Sciatic nerve (tissue), 2 donors: Measurements from ENCODE around the gene ACTR3C. TPM values are rescaled to one million over a fixed set of nuclear protein-coding genes. Genes with fewer than 3 reads are reported as not detected.
"Not testable (repeated sequence)": the region's sequence is repeated elsewhere in the genome, so short reads cannot be mapped to it uniquely, and the experiment has no call there.

Source experiments
- ATAC-seq: fragments of 200-7000 bp; cut with Tn5 transposase; one replicate; pipeline ENCODE4 v1.9.1; 2020; ENCODE audit warnings: mild to moderate bottlenecking, moderate library complexity
- DNase-seq: peaks from one replicate; pipeline ENCODE4 v3.0.0-alpha.2; 2020; ENCODE audit warnings: low spot score
- intact Hi-C: fragments of 100-400 bp; cut with DNase I; formaldehyde crosslinking; loops from one replicate; pipeline ENCODE4 v1.14.2; 2022
- total RNA-seq: library from RNA; stranded (reverse); fragmentation: NEBNext Ultra II Directional; extraction: Animal tissue kit (Norgen Biotek cat#: 25700); gene quantifications from one replicate; pipeline ENCODE4 v1.2.1, GENCODE V29; 2021
- donor health status: DM: no; HTN: no; CAD: no.
- donor health status: DM: no; HTN: no; CAD: no.

Gene ACTR3C
- total RNA-seq, 1 donor from 2014 or later = 3.3 TPM

DNA sequence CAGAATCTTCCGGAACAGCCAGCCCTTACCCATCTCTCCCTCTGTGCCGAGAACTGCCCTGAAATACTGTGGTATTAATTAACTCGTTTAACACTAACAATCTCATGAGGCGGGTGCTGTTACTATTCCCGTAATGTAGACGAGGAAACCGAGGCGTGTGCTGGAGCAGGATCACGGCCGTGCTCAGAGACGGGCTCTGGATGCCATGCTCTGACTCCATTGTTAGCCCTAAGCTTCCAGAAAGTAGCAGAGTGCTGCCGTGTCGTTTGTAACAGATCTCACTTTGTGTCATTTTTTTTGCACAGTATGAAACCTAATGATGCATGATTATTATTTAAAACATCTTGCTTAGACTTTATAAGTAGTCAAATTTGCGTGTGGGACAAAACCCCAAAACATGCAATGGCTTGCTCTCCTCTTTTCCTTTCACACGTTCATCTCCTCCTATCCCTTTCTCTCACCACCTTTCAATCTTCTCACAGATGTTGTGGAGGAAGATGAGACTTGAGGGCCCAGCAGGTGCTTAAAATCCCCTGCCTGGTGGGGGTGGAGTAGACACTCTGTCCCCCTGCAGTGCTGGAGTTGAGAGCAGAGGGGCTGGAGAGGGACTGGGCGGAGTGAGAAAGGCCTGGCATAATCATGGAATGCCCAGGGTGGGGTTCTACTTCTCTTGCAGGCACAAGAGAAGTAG lies 482 bp upstream of the ACTR3C start:
- intact Hi-C loops = no loop called here
- DNase-seq (no peak), ATAC-seq (peak; percentile 29)

DNA sequence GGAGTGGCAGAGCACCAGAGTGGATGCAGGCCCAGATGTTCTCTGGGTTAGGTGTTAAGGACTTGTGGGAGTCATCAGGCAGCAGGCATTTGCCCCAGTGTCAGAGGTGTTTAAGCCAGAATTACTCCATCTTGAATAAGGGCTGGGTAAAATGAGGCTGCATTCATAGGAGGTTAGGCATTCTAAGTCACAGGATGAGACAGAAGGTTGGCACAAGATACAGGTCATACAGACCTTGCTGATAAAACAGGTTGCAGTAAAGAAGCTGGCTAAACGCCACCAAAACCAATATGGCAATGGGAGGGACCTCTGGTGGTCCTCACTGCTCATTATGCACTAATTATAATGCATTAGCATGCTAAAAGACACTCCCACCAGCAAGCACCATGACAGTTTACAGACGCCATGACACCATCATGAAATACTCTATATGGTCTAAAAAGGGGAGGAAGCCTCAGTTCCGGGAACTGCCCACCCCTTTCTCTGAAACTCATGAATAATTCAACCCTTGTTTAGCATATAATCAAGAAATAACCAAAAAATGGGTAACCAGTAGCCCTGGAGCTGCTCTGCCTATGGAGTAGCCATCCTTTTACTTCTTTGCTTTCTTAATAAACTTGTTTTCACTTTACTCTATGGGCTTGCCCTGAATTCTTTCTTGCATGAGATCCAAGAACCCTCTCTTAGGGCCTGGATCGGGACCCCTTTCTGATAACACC lies 1.1 kb downstream of the ACTR3C start:
- ATAC-seq (no peak), DNase-seq (no peak)
- intact Hi-C loops = no loop called here

DNA sequence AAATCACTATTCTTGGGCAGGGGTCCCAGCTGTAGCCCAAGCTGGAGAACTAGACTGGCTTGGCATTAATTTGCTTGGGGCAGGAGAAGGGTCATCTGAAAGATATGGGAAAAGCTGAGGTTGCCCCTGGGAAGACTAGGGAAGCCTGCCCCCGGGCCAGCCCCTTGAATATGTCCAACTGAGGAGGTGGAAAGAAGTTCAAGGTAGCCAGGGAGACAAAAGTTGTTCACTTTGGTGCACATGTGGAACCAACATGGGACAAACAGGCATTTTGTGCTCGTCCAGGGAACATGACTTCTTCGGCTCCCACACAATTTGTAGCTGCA lies 1.6 kb downstream of the ACTR3C start:
- DNase-seq = no peak

DNA sequence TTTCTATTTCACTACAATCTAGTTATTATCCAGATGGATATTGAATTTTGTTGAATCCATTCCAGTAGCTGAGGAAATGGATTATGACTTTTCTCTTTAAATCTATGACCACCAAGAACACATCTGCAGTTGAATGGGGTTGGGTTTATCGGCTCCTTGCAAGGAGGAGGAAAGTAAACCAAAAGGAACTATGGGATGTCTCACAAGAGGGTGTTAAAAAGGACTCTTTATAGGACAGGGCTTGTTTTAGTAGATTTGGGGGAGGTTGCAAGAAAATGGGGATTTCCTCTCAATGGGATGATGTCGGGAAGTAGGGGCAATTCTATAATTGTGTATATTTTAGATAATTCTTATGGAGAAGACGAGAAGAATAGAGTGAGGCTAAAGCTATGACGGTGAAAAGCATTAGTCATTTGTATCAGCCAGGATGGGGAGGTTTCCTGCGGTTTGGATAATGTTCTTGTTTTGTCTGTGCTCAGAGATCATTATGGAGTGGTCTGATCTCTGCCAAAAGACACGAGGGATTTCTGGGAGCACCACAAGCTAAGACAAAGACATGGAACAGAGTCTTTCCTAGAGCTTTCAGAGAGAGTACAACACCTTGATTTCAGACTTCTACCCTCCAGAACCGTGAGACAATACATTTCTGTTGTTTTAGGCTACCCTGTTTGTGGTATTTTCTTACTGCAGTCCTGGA lies 5.4 kb downstream of the ACTR3C start:
- DNase-seq = no peak
- ATAC-seq = no peak
- intact Hi-C loops = no loop called here

More for the DNA sequence above, 1.6 kb downstream of the ACTR3C start:
- no peak for ATAC-seq
- intact Hi-C loops = no loop called here

DNA sequence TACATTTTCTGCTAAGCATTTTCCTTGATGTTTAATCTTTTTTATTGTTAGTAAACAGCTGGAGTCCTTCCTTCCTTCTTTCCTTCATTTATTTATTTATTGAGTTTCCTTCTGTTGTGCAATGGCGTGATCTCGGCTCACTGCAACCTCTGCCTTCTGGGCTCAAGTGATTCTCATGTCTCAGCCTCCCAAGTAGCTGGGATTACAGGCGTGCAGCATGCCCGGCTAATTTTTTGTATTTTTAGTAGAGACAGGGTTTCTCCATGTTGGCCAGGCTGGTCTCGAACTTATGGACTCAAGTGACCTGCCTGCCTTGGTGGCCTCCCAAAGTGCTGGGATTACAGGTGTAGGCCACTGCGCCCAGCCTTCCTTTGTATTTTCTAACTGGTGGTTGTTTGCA lies 6.4 kb downstream of the ACTR3C start:
- intact Hi-C loops, DNase-seq, ATAC-seq: not testable (repeated sequence)

DNA sequence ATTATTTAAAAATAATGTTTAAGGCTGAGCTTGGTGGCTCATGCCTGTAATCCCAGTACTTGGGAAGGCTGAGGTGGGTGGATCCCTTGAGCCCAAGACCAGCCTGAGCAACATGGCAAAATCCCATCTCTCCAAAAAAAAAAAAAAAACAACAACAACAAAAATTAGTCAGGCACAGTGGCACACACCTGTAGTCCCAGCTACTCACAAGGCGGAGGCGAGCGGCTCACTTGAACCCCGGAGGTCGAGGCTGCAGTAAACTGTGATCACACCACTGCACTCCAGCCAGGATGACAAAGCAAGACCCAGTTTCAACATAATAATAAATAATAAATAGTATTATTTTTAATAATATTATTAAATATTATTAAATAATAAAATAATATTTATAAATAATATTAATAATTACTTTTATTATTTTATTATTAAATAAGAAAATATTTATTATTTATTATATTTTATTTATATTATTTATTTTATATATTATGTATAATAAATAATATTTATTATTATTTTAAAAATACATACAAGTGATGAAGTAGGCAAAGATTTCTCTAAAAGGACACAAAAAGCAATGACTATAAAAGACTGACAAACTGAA lies 8.6 kb downstream of the ACTR3C start:
- intact Hi-C loops = no loop called here
- no peak for DNase-seq
- ATAC-seq = no peak

DNA sequence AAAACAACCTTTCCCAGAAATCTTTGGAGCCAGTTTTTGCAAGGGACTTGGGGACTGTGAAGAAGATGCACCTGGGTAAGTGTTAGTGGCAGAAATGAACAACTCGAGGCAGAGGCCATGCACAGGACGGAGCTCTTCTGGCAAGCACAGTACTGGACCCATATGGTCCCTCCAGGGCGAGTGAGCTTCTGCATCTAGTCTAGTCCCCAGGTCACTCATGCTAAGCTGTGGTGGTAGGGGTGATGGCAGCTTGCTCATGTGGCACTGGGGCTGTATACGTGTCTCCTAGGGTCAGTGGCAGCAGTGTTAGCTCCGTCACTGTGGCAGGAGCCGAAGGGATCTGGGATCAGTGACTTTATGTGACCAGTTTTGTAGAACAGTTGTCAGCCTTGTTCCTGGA lies 9.5 kb downstream of the ACTR3C start:
- no peak for DNase-seq
- ATAC-seq = no peak
- intact Hi-C loops = no loop called here

DNA sequence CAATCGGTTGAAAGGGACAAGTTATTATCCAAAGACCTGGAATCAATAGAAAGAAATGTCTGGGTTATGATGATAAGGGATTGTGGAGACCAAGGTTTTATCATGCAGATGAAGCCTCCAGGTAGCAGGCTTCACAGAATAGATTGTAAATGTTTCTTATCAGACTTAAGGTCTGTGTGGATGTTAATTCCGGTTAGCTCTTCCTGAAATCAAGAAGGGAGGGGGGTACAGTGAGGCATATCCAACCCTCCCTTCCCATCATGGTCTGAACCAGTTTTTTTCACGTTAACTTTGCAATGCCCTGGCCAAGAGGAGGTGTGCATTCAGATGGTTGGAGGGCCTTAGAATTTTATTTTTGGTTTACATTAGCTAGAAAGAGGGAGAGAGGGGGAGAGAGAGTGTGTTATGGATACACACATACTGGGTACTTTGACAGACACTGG lies 10.0 kb downstream of the ACTR3C start:
- ATAC-seq (no peak), DNase-seq (no peak)
- intact Hi-C loops = no loop called here

- intact Hi-C loops, ATAC-seq, DNase-seq: not testable (repeated sequence)
Observed at GRCh38 chr7:150312649-150313366, 10.5 kb downstream of the ACTR3C start.

GRCh38 chr7:150311711-150312110 lies 11.6 kb downstream of the ACTR3C start:
- no peak for ATAC-seq
- intact Hi-C loops = no loop called here
- DNase-seq = no peak

DNA sequence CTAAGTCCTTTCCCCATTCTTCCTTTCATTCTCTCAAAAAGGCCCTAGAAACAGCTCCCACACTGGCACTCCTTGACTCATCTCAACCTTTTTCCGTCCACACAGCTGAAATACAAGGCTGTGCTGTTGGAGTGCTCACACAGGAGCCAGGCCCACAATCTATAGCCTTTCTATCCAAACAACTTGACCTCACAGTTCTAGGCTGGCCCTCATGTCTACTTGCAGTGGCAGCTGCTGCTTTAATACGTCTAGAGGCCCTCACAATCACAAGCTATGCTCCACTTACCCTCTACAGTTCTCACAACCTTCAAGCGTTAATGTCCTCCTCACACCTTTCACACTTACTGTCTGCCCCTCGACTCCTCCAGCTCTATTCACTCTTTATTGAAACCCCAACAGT lies 12.2 kb downstream of the ACTR3C start:
- ATAC-seq = no peak
- intact Hi-C loops = no loop called here
- DNase-seq = no peak

DNA sequence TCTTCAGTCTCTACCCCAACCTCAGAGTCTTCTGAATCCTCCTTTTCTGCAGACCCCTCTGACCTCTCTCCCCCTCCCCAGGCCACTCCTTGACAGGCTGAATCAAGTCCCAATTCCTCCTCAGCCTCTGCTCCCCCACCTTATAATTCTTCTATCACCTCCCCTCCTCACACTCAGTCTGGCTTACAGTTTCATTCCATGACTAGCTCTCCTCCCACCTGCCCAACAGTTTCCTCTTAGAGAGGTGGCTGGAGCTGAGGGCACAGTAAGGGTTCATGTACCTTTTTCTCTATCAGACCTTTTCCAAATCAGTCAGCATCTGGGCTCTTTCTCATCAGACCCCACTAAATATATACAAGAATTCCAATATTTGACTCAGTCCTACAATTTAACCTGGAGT lies 14.8 kb downstream of the ACTR3C start:
- intact Hi-C loops = no loop called here
- ATAC-seq = no peak
- DNase-seq = no peak

DNA sequence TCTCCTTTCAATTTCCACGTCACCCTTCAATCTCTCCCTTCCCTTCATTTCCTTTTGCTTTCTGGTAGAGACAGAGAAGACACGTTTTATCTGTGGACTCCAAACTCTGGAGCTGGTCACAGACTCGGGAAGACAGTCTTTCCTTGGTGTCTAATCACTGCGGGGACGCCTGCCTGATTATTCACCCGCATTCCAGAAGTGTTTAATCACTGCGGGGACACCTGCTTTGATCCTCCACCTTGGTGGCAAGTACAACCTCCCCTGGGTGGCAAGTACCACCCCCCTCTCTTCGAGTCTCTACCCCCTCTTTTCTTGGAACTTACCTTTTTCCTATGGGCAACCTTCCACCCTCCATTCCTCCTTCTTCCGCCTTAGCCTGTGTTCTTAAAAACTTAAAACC lies 15.4 kb downstream of the ACTR3C start:
- DNase-seq (no peak), ATAC-seq (no peak)
- intact Hi-C loops = no loop called here

GRCh38 chr7:150307129-150307528 lies 16.2 kb downstream of the ACTR3C start:
- ATAC-seq (no peak), DNase-seq (no peak)
- intact Hi-C loops = no loop called here

GRCh38 chr7:150306377-150306776 lies 17.0 kb downstream of the ACTR3C start:
- ATAC-seq = not testable (repeated sequence)

DNA sequence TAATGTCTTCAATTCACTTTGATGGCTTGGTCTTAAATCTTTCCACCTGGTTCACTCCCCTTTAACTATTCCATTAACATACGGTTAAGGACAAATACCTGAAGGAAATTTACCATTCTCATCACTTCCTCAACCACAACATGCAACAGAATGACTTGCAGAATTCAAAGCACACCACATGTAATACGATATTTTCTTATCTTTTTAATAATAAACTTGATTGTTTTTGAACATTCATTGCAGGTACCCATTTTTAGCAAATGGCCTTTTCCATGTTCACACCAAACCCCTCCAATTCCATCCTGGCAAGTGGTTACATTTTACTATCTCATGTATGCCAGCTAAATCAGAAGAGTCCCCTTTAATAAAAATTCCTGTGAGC lies 17.5 kb downstream of the ACTR3C start:
- intact Hi-C loops, DNase-seq: not testable (repeated sequence)

More at GRCh38 chr7:150306377-150306776, 17.0 kb downstream of the ACTR3C start:
- DNase-seq, intact Hi-C loops: not testable (repeated sequence)

GRCh38 chr7:150305259-150305902 lies 18.0 kb downstream of the ACTR3C start:
- ATAC-seq, intact Hi-C loops, DNase-seq: not testable (repeated sequence)

More for the DNA sequence above, 17.5 kb downstream of the ACTR3C start:
- not testable (repeated sequence) for ATAC-seq

DNA sequence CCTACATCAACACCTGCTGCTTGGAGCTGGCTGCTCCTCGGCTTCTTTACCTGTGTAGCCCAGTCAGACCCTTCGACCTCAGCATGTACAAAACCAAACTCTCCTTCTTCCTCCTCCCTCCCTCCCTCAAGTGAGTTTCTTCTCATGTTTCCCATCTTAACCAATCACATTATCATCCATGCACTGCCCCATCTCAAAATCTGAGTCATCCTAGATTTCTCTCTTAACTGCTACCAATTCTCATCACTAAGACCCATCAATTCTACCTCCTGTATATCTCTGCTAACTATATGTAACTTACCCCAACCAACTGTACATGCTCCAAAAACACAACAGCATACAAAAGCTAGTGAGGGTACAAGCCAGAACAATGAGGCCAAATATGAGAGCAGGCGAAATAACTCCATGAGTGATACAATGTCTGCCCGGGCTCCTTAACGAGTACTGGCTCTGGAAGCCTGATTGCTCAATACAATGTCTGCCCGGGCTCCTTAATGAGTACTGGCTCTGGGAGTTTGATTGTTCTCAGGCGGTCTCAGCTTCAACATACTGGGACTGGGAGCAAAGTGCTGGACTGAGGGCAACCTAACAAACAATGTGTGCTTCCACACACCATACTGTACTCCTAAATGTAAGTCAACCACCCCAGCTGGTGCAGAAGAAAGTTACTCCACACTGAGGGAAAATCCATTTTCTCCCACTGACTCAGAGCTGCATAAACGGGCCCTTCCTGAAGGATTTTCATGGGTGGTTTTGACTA lies 18.7 kb downstream of the ACTR3C start:
- ATAC-seq = peak; percentile 52

More for the DNA sequence above, 18.7 kb downstream of the ACTR3C start:
- DNase-seq, intact Hi-C loops: not testable (repeated sequence)
